K562 (cell line): ENCODE data around the gene POLR3H. TPM values are rescaled to one million over a fixed set of nuclear protein-coding genes. Genes with fewer than 3 reads are reported as not detected.

ENCODE experiments used
- ATAC-seq: fragments of 200-7000 bp; cut with Tn5 transposase; 3 replicates; pipeline ENCODE4 v1.9.1; 2020; ENCODE audit warnings: moderate library complexity
- BruUV-seq: library from RNA; stranded (reverse); fragments of 400-500 nt; replicated peaks from 2 replicates; lab custom pipeline; 2021; lab: Mats Ljungman, UMichigan
- CTCF ChIA-PET: fragments of 300-600 bp; formaldehyde crosslinking; extraction: SDS; loops from one replicate; lab custom pipeline; 2021; ENCODE audit warnings: low intra/inter-chr PET ratio; lab: Yijun Ruan, JAX
- POLR2A ChIA-PET: fragments of 300-600, 350-650 bp; sonication (Branson Sonifier 250); formaldehyde crosslinking; extraction: SDS; loops from one replicate; lab custom pipeline; 2021; ENCODE audit warnings: antibody characterized with exemption, inconsistent platforms; lab: Yijun Ruan, JAX
- DNase-seq, 4 experiments: peaks; one replicate each; pipeline versions ENCODE4 v3.0.0 to v3.0.0-alpha.2; 2011 to 2018; ENCODE audit warnings: low spot score in 3 of 4, mixed read lengths in 3 of 4; ENCODE audit errors: extremely low read depth in 1 of 4
- FAIRE-seq: peaks from 2 replicates; lab custom pipeline; 2011; peaks lifted over from hg19 to GRCh38; lab: Jason Lieb, UNC
- H2AFZ ChIP-seq: 2 replicates; pipeline ENCODE4 v1.6.0; 2011; ENCODE audit warnings: low read depth, low read length, control low read depth, inconsistent platforms
- H3K27ac ChIP-seq: fragments of 200-600 bp; 3 replicates; pipeline ENCODE4 v1.8.0; 2011; ENCODE audit warnings: low read depth, mild to moderate bottlenecking, control low read depth, inconsistent platforms, low read length, moderate library complexity, mixed read lengths; ENCODE audit errors: extremely low read depth
- H3K27me3 ChIP-seq, 2 experiments: fragments of 300-600 bp in 1 of 2; 2 replicates in 1 of 2; 3 replicates in 1 of 2; pipeline versions ENCODE4 v1.6.0 to v1.8.0; 2011; ENCODE audit warnings: inconsistent platforms in 2 of 2, low read length in 2 of 2, mild to moderate bottlenecking in 1 of 2, mixed read lengths in 1 of 2, moderate library complexity in 1 of 2; ENCODE audit not compliant: control insufficient read depth in 2 of 2, insufficient read depth in 2 of 2
- H3K36me3 ChIP-seq: fragments of 300-600 bp; 3 replicates; pipeline ENCODE4 v1.8.0; 2011; ENCODE audit warnings: mild to moderate bottlenecking, low read length, inconsistent platforms; ENCODE audit not compliant: control insufficient read depth, insufficient read depth
- H3K4me1 ChIP-seq, 2 experiments: fragments of 200-600 bp in 1 of 2; replicated peaks in 1 of 2; 2 replicates in 1 of 2; 3 replicates in 1 of 2; pipeline versions ENCODE4 v1.5.1 to v1.8.0; 2011; ENCODE audit warnings: inconsistent platforms in 2 of 2, low read length in 2 of 2, mild to moderate bottlenecking in 1 of 2, mixed read lengths in 1 of 2, moderate library complexity in 1 of 2; ENCODE audit not compliant: control insufficient read depth in 2 of 2, insufficient read depth in 2 of 2
- H3K4me2 ChIP-seq: 2 replicates; pipeline ENCODE4 v1.6.1; 2011; ENCODE audit warnings: low read length, control low read depth, inconsistent platforms, mixed read lengths; ENCODE audit not compliant: insufficient read depth
- H3K4me3 ChIP-seq: fragments of 200-600 bp; sonication (generic), shearing (Covaris generic); 2 replicates; pipeline ENCODE4 v1.5.1; 2016; ENCODE audit warnings: control low read depth, inconsistent platforms
- H3K79me2 ChIP-seq: fragments of 200-600 bp; 3 replicates; pipeline ENCODE4 v1.8.0; 2011; ENCODE audit warnings: low read length, inconsistent platforms; ENCODE audit not compliant: control insufficient read depth, insufficient read depth
- H3K9ac ChIP-seq, 2 experiments: 2 replicates each; pipeline versions ENCODE4 v1.6.0 to v1.6.1; 2011; ENCODE audit warnings: low read depth in 2 of 2, low read length in 2 of 2, control low read depth in 1 of 2, inconsistent platforms in 1 of 2, mild to moderate bottlenecking in 1 of 2, mixed read lengths in 1 of 2; ENCODE audit not compliant: insufficient read depth in 1 of 2
- H3K9me1 ChIP-seq: one replicate; pipeline ENCODE4 v1.6.0; 2011; ENCODE audit warnings: inconsistent platforms, mild to moderate bottlenecking, low read length, moderate library complexity; ENCODE audit not compliant: control insufficient read depth, insufficient read depth
- H3K9me3 ChIP-seq: replicated peaks from 2 replicates; pipeline ENCODE4 v1.5.1; 2011; ENCODE audit warnings: low read depth, low read length, inconsistent platforms; ENCODE audit not compliant: control insufficient read depth, insufficient read depth
- H4K20me1 ChIP-seq: replicated peaks from 2 replicates; pipeline ENCODE4 v1.6.1; 2011; ENCODE audit warnings: low read length, inconsistent platforms, mixed read lengths; ENCODE audit not compliant: control insufficient read depth, insufficient read depth
- ATF1 ChIP-seq, 2 experiments: fragments of 450-650 bp in 1 of 2; IDR thresholded peaks; 2 replicates each; pipeline ENCODE4 v1.6.1; 2016; ENCODE audit warnings: missing compliant biosample characterization in 1 of 2, missing genetic modification characterization in 1 of 2
- ATF7 ChIP-seq: fragments of 450-650 bp; IDR thresholded peaks from 2 replicates; pipeline ENCODE4 v1.7.1; 2014; ENCODE audit warnings: mild to moderate bottlenecking, moderate library complexity
- BACH1 ChIP-seq: fragments of 200-800 bp; sonication (Bioruptor generic); IDR thresholded peaks from 2 replicates; pipeline ENCODE4 v1.6.1; 2016; ENCODE audit warnings: missing genetic modification characterization, missing compliant biosample characterization
- C11orf30 ChIP-seq: fragments of 450-650 bp; IDR thresholded peaks from 2 replicates; pipeline ENCODE4 v1.6.1; 2016; ENCODE audit warnings: low read depth, mild to moderate bottlenecking
- ELF1 ChIP-seq: fragments of 200-800 bp; sonication (Bioruptor generic); IDR thresholded peaks from 2 replicates; pipeline ENCODE4 v1.6.1; 2016; ENCODE audit warnings: missing genetic modification characterization, missing compliant biosample characterization
- ELF2 ChIP-seq: fragments of 250-450 bp; sonication (Bioruptor Pico); IDR thresholded peaks from 2 replicates; pipeline ENCODE4 v1.5.0; 2021; ENCODE audit warnings: mild to moderate bottlenecking
- HMGN3 ChIP-seq: IDR thresholded peaks from 2 replicates; pipeline ENCODE4 v1.6.1; 2011; ENCODE audit warnings: borderline replicate concordance, low read depth, mild to moderate bottlenecking, mixed read lengths, low read length; ENCODE audit not compliant: insufficient read length; ENCODE audit errors: extremely low read depth
- MED1 ChIP-seq: sonication (generic); formaldehyde crosslinking; IDR thresholded peaks from 2 replicates; pipeline ENCODE4 v1.8.1; 2023; ENCODE audit warnings: missing genetic modification reagents, borderline replicate concordance
- NFE2L1 ChIP-seq: fragments of 450-650 bp; IDR thresholded peaks from 2 replicates; pipeline ENCODE4 v1.6.1; 2016; ENCODE audit warnings: missing genetic modification characterization, low read depth, mild to moderate bottlenecking, missing compliant biosample characterization, moderate library complexity, borderline replicate concordance
- NFIC ChIP-seq: fragments of 450-650 bp; IDR thresholded peaks from 2 replicates; pipeline ENCODE4 v1.6.1; 2017; ENCODE audit warnings: mild to moderate bottlenecking, inconsistent platforms
- PHF8 ChIP-seq: fragments of 200-600 bp; sonication (generic); IDR thresholded peaks from 2 replicates; pipeline ENCODE4 v1.6.1; 2012; ENCODE audit warnings: mixed run types, mild to moderate bottlenecking, inconsistent platforms, low read length, moderate library complexity, borderline replicate concordance
- POLR2G ChIP-seq: fragments of 200-400 bp; formaldehyde crosslinking; IDR thresholded peaks from 2 replicates; pipeline ENCODE4 v1.6.1; 2017; ENCODE audit warnings: low read depth, mild to moderate bottlenecking, antibody characterized with exemption, low read length, moderate library complexity
- PYGO2 ChIP-seq: fragments of 450-650 bp; IDR thresholded peaks from 2 replicates; pipeline ENCODE4 v1.6.1; 2016; ENCODE audit warnings: mild to moderate bottlenecking, missing genetic modification characterization, moderate library complexity, missing compliant biosample characterization
- SIN3B ChIP-seq: fragments of 450-650 bp; IDR thresholded peaks from 2 replicates; pipeline ENCODE4 v1.6.1; 2017; ENCODE audit warnings: low read depth, mild to moderate bottlenecking, moderate library complexity
- SIRT6 ChIP-seq: IDR thresholded peaks from one replicate; pipeline ENCODE4 v1.6.1; 2012; ENCODE audit warnings: low read depth, mild to moderate bottlenecking, control low read depth, inconsistent platforms, low read length, moderate library complexity
- SUPT5H ChIP-seq: fragments of 450-650 bp; IDR thresholded peaks from 2 replicates; pipeline ENCODE4 v1.6.1; 2016
- TAF1 ChIP-seq: IDR thresholded peaks from 2 replicates; pipeline ENCODE4 v1.6.1; 2011; ENCODE audit warnings: mild to moderate bottlenecking, low read length, moderate library complexity; ENCODE audit not compliant: insufficient read depth, control insufficient read depth, severe bottlenecking; ENCODE audit errors: extremely low read depth
- ZBTB7A ChIP-seq: IDR thresholded peaks from 2 replicates; pipeline ENCODE4 v1.6.1; 2011; ENCODE audit warnings: low read depth, mild to moderate bottlenecking, low read length, moderate library complexity, borderline replicate concordance; ENCODE audit not compliant: control insufficient read depth
- ZFP91 ChIP-seq: sonication (generic); formaldehyde crosslinking; IDR thresholded peaks from 2 replicates; pipeline ENCODE4 v1.8.0; 2022; ENCODE audit warnings: mild to moderate bottlenecking, missing genetic modification reagents
- ZNF232 ChIP-seq: sonication (generic); formaldehyde crosslinking; IDR thresholded peaks from 2 replicates; pipeline ENCODE4 v1.8.0; 2022; ENCODE audit warnings: mild to moderate bottlenecking, missing genetic modification reagents
- ZNF316 ChIP-seq: fragments of 450-650 bp; IDR thresholded peaks from 2 replicates; pipeline ENCODE4 v1.6.1; 2016
- ZSCAN29 ChIP-seq: fragments of 450-650 bp; IDR thresholded peaks from 2 replicates; pipeline ENCODE4 v1.6.1; 2017
- WGBS: fragments of 100-300 bp; shearing (Covaris generic); methylation state at CpG from one replicate; pipeline ENCODE4 v1.1.6; 2016; ENCODE audit warnings: low coverage, mixed read lengths; ENCODE audit not compliant: insufficient coverage; ENCODE audit errors: missing lambda C conversion rate; 5-methylcytosine and 5-hydroxymethylcytosine counted together
- in situ Hi-C: fragments of 300-500 bp; cut with MboI; formaldehyde crosslinking; loops from 4 replicates; pipeline ENCODE4 v1.15.0; 2018; ENCODE audit warnings: inconsistent platforms, mixed read lengths
- intact Hi-C: fragments of 100-400 bp; cut with micrococcal nuclease; formaldehyde crosslinking; loops from 2 replicates; pipeline ENCODE4 v1.14.2; 2022
- polyA plus RNA-seq, 8 experiments: library from polyadenylated mRNA; depleted of rRNA in 4 of 8; stranded (reverse) in 5 of 8; unstranded in 3 of 8; fragments of >200 nt; fragmentation: Nextera tagmentation in 2 of 8; fragmentation: Illumina TruSeq in 1 of 8; extraction: Ambion mirVana in 2 of 8; extraction: Trizol in 1 of 8; gene quantifications; 2 replicates each; pipeline versions ENCODE4 v1.2.1 to v1.2.3, GENCODE V29; 2011 to 2014; ENCODE audit warnings: inconsistent platforms in 1 of 8, missing spikeins in 1 of 8
- total RNA-seq, 7 experiments: library from RNA; depleted of rRNA in 6 of 7; stranded (reverse); fragments of >200 nt in 6 of 7; fragmentation: Illumina TruSeq in 2 of 7; extraction: Trizol in 2 of 7; gene quantifications; 2 replicates each; pipeline versions ENCODE4 v1.2.1 to v1.2.3, GENCODE V29; 2011 to 2021; ENCODE audit warnings: low replicate concordance in 1 of 7

Gene POLR3H
- total and polyA plus RNA-seq, 9 of the 15 experiments (the other 6 are each of a cell fraction or from before 2014, with no cell fraction given), result 5.3 to 48.4 (median 22.2) TPM

GRCh38 chr22:41589391-41590241 is 45.3 kb upstream of the POLR3H start, which contains the start of gene PMM1:
TSS of gene PMM1 (minus strand) at chr22:41589840. CDS start at chr22:41589805, 35 bp downstream.
- no TSS peak for BruUV-seq
- H3K4me3 ChIP-seq, result peak within 1 kb of the TSS; percentile 85
- H3K4me2 ChIP-seq, result peak within 1 kb of the TSS; percentile 95
- peak; percentile 94 to 99 (median 96) for DNase-seq
- in situ Hi-C loops, result no loop called here
- no peaks in the 10 kb centered on the region for H3K9me3 ChIP-seq
- H3K36me3 ChIP-seq, result peaks cover 2% of the 10 kb centered on the region; the same call in 1 of the 3 replicates
- POLR2A ChIA-PET, result interaction anchor here (0.6 to 1.4 kb wide), 14 partner anchors 9 to 934 kb away, joined by 3 to 8 read pairs (median 4); no protein-coding TSS in a partner anchor
- 0% methylated on average over 32 of the region's 61 CpGs for WGBS
- ATAC-seq, result peak; percentile 97
- H2AFZ ChIP-seq, result peak within 1 kb of the TSS; percentile 89
- intact Hi-C loops, result loop anchor here (5.0 kb wide), 1 partner anchor 47 kb away; the partner anchor contains the start of gene POLR3H
- peak within 1 kb of the TSS; percentile 87 for H3K27ac ChIP-seq
- H4K20me1 ChIP-seq, result no peaks in the 10 kb centered on the region
- peak; percentile 92 for FAIRE-seq
- H3K27me3 ChIP-seq, result no peaks in the 10 kb centered on the region
- CTCF ChIA-PET, result no interaction called here
- peak within 1 kb of the TSS; percentile 80 to 98 for H3K9ac ChIP-seq
- peaks cover 11 to 24% of the 10 kb centered on the region in 2 experiments; a peak in 4 of 5 replicates for H3K4me1 ChIP-seq
- no peaks in the 10 kb centered on the region for H3K9me1 ChIP-seq
- peaks cover 13% of the 10 kb centered on the region for H3K79me2 ChIP-seq
- peak; percentile 70 for TF ChIP-seq TAF1
- TF ChIP-seq ATF1 (CRISPR knock-in tag; IDR thresholded peaks at IDR 0.05), result no peak
- peak; percentile 20; the same call in 1 of the 2 replicates for TF ChIP-seq ATF1 (tag; IDR thresholded peaks at IDR 0.05)
- peak; percentile 78 for TF ChIP-seq C11orf30
- peak; percentile 36 for TF ChIP-seq HMGN3
- peak; percentile 15; the same call in 1 of the 2 replicates for TF ChIP-seq NFIC
- TF ChIP-seq SIRT6, result no peak
- TF ChIP-seq PYGO2 (tag), result no peak
- peak; percentile 48 for TF ChIP-seq ATF7
- peak; percentile 21; the same call in 1 of the 2 replicates for TF ChIP-seq ZBTB7A
- no peak for TF ChIP-seq ZNF232 (CRISPR knock-in tag)
- TF ChIP-seq SUPT5H, result peak; percentile 51
- TF ChIP-seq ZFP91 (CRISPR knock-in tag), result no peak
- TF ChIP-seq PHF8, result peak; percentile 70; the same call in 1 of the 2 replicates
- TF ChIP-seq ELF2 (CRISPR knock-in tag), result peak; percentile 81
- TF ChIP-seq ZSCAN29, result no peak
- TF ChIP-seq POLR2G, result peak; percentile 95
- peak; percentile 91 for TF ChIP-seq ELF1 (tag)
- TF ChIP-seq SIN3B, result peak; percentile 18; the same call in 1 of the 2 replicates
- peak; percentile 81 for TF ChIP-seq ZNF316
- no peak for TF ChIP-seq BACH1 (tag)
- 0 out of 2 replicates have a peak, but pooled peaks have one; percentile 62 for TF ChIP-seq MED1 (CRISPR knock-in tag)
- TF ChIP-seq NFE2L1 (tag), result no peak
